ENCODE results near the gene PGM3. TPM values are rescaled to one million over a fixed set of nuclear protein-coding genes. Genes with fewer than 3 reads are reported as not detected.
A peak's percentile ranks its signal among the peaks of the same experiment; 100 is the strongest.

PGM3 gene
- total and polyA plus RNA-seq, 2 of the 4 experiments (the other 2 are of a cell fraction): 68.4 to 336 TPM

DNA sequence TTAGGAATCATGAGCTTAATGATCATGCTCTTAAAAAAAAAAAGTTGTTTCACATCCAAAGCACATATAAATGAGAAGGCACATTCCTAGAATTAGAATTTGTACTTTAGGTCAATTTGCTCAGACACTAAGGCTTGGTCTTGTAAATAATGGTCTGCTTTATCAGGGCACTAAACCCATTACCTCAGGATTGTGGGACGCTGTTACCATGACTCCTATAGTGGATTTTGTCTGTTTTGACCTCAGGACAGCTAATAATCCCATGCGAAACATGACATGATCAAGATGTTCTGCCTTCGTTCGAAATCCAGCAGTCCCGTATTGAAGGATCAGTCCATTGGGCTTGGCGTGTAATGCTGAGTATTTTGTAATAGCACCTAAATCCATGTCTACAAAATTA is 2.4 kb downstream of the PGM3 start:
- ATAC-seq (ENCODE audit: low read depth): no peak
- Histone ChIP-seq H4K8ac (ENCODE audit: low read depth in 2 of 2, low read length in 2 of 2) (no peak overlapping the region), H3K4ac (ENCODE audit: low read depth, low read length) (no peak overlapping the region), H4K20me1 (ENCODE audit: insufficient read depth, low read length) (peaks cover 32% of the 10 kb centered on the region), H3K9me3 (ENCODE audit: control insufficient read depth, insufficient read depth, low read length) (no peaks in the 10 kb centered on the region), H2BK120ac (ENCODE audit: low read depth, low read length) (no peak overlapping the region), H3K56ac (ENCODE audit: extremely low read depth, insufficient read depth, low read length) (no peak overlapping the region), H3K4me1 (ENCODE audit: control insufficient read depth, insufficient read depth, low read length) (peaks cover 5% of the 10 kb centered on the region), H3K9me1 (ENCODE audit: insufficient read depth, low read length) (peaks cover 11% of the 10 kb centered on the region; the same call in 1 of the 2 replicates), H3K36me3 (ENCODE audit: control insufficient read depth, insufficient read depth, low read length) (peaks cover 18% of the 10 kb centered on the region), H3K14ac (replicated peaks; ENCODE audit: low read depth, low read length) (no peak overlapping the region), H2BK20ac (ENCODE audit: low read depth, low read length) (no peak overlapping the region), H3K4me3 (ENCODE audit: insufficient read depth, low read depth, low read length) (no peak overlapping the region), H3K27ac (ENCODE audit: insufficient read depth, low read length) (no peak overlapping the region), H3K27me3 (ENCODE audit: control insufficient read depth, insufficient read depth, low read length) (no peaks in the 10 kb centered on the region), H3K23ac (ENCODE audit: low read depth, low read length) (peak overlapping the region; percentile 62), H4K91ac (ENCODE audit: insufficient read depth, low read depth, low read length) (no peak overlapping the region), H2AFZ (replicated peaks; ENCODE audit: low read length, poor library complexity) (no peak overlapping the region), H2BK15ac (ENCODE audit: low read depth, low read length) (no peak overlapping the region), H3K4me2 (ENCODE audit: low read depth, low read length) (peak overlapping the region; percentile 36), H2AK5ac (ENCODE audit: low read depth, low read length) (no peak overlapping the region), H3K18ac (ENCODE audit: low read depth, low read length) (no peak overlapping the region), H2BK5ac (ENCODE audit: low read depth, low read length, poor library complexity, severe bottlenecking) (no peak overlapping the region), H3K9ac (ENCODE audit: low read depth, low read length) (no peak overlapping the region), H4K5ac (ENCODE audit: low read depth, low read length) (no peak overlapping the region), H3K79me1 (ENCODE audit: low read depth in 1 of 2, low read length in 2 of 2) (peaks cover 24 to 55% of the 10 kb centered on the region in 2 experiments), H2AK9ac (replicated peaks; ENCODE audit: low read depth, low read length, poor library complexity) (no peak overlapping the region)
- no peak for TF ChIP-seq FOS (IDR thresholded peaks at IDR 0.05; ENCODE audit: low read depth, low read length)
- TF ChIP-seq MAFK (IDR thresholded peaks at IDR 0.05; ENCODE audit: low read depth, low read length): no peak
- no peak for TF ChIP-seq RFX5 (IDR thresholded peaks at IDR 0.05; ENCODE audit: low read depth, low read length)
- TF ChIP-seq, protein P1, sequence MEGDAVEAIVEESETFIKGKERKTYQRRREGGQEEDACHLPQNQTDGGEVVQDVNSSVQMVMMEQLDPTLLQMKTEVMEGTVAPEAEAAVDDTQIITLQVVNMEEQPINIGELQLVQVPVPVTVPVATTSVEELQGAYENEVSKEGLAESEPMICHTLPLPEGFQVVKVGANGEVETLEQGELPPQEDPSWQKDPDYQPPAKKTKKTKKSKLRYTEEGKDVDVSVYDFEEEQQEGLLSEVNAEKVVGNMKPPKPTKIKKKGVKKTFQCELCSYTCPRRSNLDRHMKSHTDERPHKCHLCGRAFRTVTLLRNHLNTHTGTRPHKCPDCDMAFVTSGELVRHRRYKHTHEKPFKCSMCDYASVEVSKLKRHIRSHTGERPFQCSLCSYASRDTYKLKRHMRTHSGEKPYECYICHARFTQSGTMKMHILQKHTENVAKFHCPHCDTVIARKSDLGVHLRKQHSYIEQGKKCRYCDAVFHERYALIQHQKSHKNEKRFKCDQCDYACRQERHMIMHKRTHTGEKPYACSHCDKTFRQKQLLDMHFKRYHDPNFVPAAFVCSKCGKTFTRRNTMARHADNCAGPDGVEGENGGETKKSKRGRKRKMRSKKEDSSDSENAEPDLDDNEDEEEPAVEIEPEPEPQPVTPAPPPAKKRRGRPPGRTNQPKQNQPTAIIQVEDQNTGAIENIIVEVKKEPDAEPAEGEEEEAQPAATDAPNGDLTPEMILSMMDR (conservative IDR thresholded peaks at IDR 0.05; ENCODE audit: low read depth, low read length): no peak
- no peak for TF ChIP-seq SMC3 (IDR thresholded peaks at IDR 0.05; ENCODE audit: low read depth, low read length)
- no peak for TF ChIP-seq RAD21 (IDR thresholded peaks at IDR 0.05; ENCODE audit: low read length)
- TF ChIP-seq NFE2L2 (IDR thresholded peaks at IDR 0.05; ENCODE audit: low read depth, low read length): no peak
- WGBS, 2 experiments (ENCODE audit: extremely low coverage in 2 of 2, insufficient read length in 1 of 2): no CpG with 5 or more reads among the region's 6 CpGs
- intact Hi-C loops (cut with micrococcal nuclease): no loop called here
- no peak for DNase-seq
- no TSS peak for BruUV-seq (replicated peaks)
- ChIA-PET CTCF (no interaction called here), POLR2A (ENCODE audit: unreplicated experiment) (interaction anchor here (0.6 kb wide), 1 partner anchor 142 kb away, joined by 5 read pairs; no protein-coding TSS in a partner anchor)
- in situ Hi-C loops (cut with MboI; ENCODE audit: low sequenced_read_pairs): loop anchor here (10.0 kb wide), 1 partner anchor 946 kb away; the partner anchor contains the start of gene IBTK
- dilution Hi-C loops (cut with HindIII; ENCODE audit: low sequenced_read_pairs, unreplicated experiment): no loop called here
